CD8-positive, alpha-beta memory T cell (primary cell): Measurements from ENCODE around the gene VPS45. TPM values are rescaled to one million over a fixed set of nuclear protein-coding genes. Genes with fewer than 3 reads are reported as not detected.

ENCODE experiments used
- CTCF ChIA-PET: fragments of 350-600 bp; sonication (Branson Sonifier 250); formaldehyde crosslinking; loops from one replicate; lab custom pipeline; 2021; ENCODE audit warnings: antibody characterized with exemption; lab: Charles Lee
- POLR2A ChIA-PET: fragments of 350-600 bp; sonication (Branson Sonifier 250); formaldehyde crosslinking; loops from one replicate; lab custom pipeline; 2021; ENCODE audit warnings: antibody characterized with exemption; lab: Charles Lee
- DNase-seq, 5 donors: peaks; one replicate each; pipeline versions ENCODE4 v3.0.0 to v3.0.0-alpha.2; 2020 to 2022; ENCODE audit warnings: mixed read lengths in 1 of 5
- H3K27ac ChIP-seq: one replicate; pipeline ENCODE4 v1.7.0; 2013; ENCODE audit warnings: low read depth, mild to moderate bottlenecking, low read length, moderate library complexity
- H3K27me3 ChIP-seq: 2 replicates; pipeline ENCODE4 v1.7.0; 2013; ENCODE audit warnings: low read length, mild to moderate bottlenecking; ENCODE audit not compliant: insufficient read depth, poor library complexity, severe bottlenecking
- H3K36me3 ChIP-seq: 2 replicates; pipeline ENCODE4 v1.7.0; 2013; ENCODE audit warnings: mild to moderate bottlenecking, low read length, moderate library complexity; ENCODE audit not compliant: insufficient read depth
- H3K4me1 ChIP-seq: 2 replicates; pipeline ENCODE4 v1.7.0; 2013; ENCODE audit warnings: mild to moderate bottlenecking, low read length, moderate library complexity; ENCODE audit not compliant: insufficient read depth
- H3K4me3 ChIP-seq: 2 replicates; pipeline ENCODE4 v1.7.0; 2013; ENCODE audit warnings: mild to moderate bottlenecking, low read length
- H3K9me3 ChIP-seq: 2 replicates; pipeline ENCODE4 v1.7.0; 2013; ENCODE audit warnings: mild to moderate bottlenecking, low read length
- H3K27ac Mint-ChIP-seq, 8 donors: one replicate each; pipeline ENCODE4 v1.8.0; 2020 to 2021; ENCODE audit warnings: mixed read lengths in 8 of 8, mild to moderate bottlenecking in 6 of 8, inconsistent platforms in 3 of 8, moderate library complexity in 3 of 8
- H3K27me3 Mint-ChIP-seq, 2 donors: one replicate each; pipeline ENCODE4 v1.8.0; 2020 to 2021; ENCODE audit warnings: mixed read lengths in 2 of 2, mild to moderate bottlenecking in 1 of 2, moderate library complexity in 1 of 2
- H3K36me3 Mint-ChIP-seq, 3 donors: one replicate each; pipeline ENCODE4 v1.8.0; 2020 to 2021; ENCODE audit warnings: mixed read lengths in 3 of 3, inconsistent platforms in 1 of 3, mild to moderate bottlenecking in 1 of 3
- H3K4me1 Mint-ChIP-seq, 3 donors: one replicate each; pipeline ENCODE4 v1.8.0; 2020 to 2021; ENCODE audit warnings: mixed read lengths in 3 of 3, inconsistent platforms in 1 of 3, mild to moderate bottlenecking in 1 of 3
- H3K4me3 Mint-ChIP-seq, 7 donors: one replicate each; pipeline ENCODE4 v1.8.0; 2020 to 2021; ENCODE audit warnings: mixed read lengths in 7 of 7, mild to moderate bottlenecking in 6 of 7, moderate library complexity in 4 of 7, inconsistent platforms in 2 of 7
- H3K9me3 Mint-ChIP-seq, 5 donors: one replicate each; pipeline ENCODE4 v1.8.0; 2020 to 2022; ENCODE audit warnings: mixed read lengths in 5 of 5, mild to moderate bottlenecking in 3 of 5, moderate library complexity in 2 of 5, inconsistent platforms in 1 of 5
- polyA plus RNA-seq: library from polyadenylated mRNA; unstranded; fragments of 300-500 nt; fragmentation: Illumina TruSeq; gene quantifications from one replicate; pipeline ENCODE4 v1.2.3, GENCODE V29; 2021
- total RNA-seq, 2 experiments: library from RNA; stranded (reverse); gene quantifications; one replicate each; pipeline ENCODE4 v1.2.3, GENCODE V29; 2021

VPS45 gene
- total and polyA plus RNA-seq, 3 experiments from 2014 or later = 26.3 to 33.6 (median 27.5) TPM

GRCh38 chr1:150161747-150162581 lies 94.4 kb downstream of the VPS45 start:
- ChIA-PET POLR2A (interaction anchor here (0.5 to 1.3 kb wide), 6 partner anchors 9 to 166 kb away, joined by 3 to 6 read pairs (median 4); partner anchors contain the start of gene PLEKHO1), CTCF (interaction anchor here (1.1 to 14.9 kb wide), 10 partner anchors 10 to 200 kb away, joined by 3 to 150 read pairs (median 5); partner anchors contain the start of genes PLEKHO1 and VPS45)
- Histone ChIP-seq H3K4me1 (peaks cover 42% of the 10 kb centered on the region), H3K9me3 (no peaks in the 10 kb centered on the region), H3K4me3 (no peak overlapping the region), H3K27ac (peak overlapping the region; percentile 85), H3K27me3 (no peaks in the 10 kb centered on the region), H3K36me3 (peaks cover 9% of the 10 kb centered on the region)
- H3K36me3 Mint-ChIP-seq = peaks cover 6 to 32% (median 7%) of the 10 kb centered on the region in 3 donors
- peak overlapping the region in 5 of 8 donors; percentile 57 to 87 (median 64) for H3K27ac Mint-ChIP-seq
- no peak for DNase-seq
- H3K4me3 Mint-ChIP-seq = peak overlapping the region in 1 of 7 donors; percentile 0
- peaks cover 28 to 61% (median 45%) of the 10 kb centered on the region in 3 donors for H3K4me1 Mint-ChIP-seq
- peaks cover 0 to 1% of the 10 kb centered on the region in 2 donors for H3K27me3 Mint-ChIP-seq
- H3K9me3 Mint-ChIP-seq = no peaks in the 10 kb centered on the region

GRCh38 chr1:150162582-150162861 lies 94.9 kb downstream of the VPS45 start:
- Mint-ChIP-seq H3K9me3 (no peaks in the 10 kb centered on the region), H3K36me3 (peaks cover 6 to 26% (median 7%) of the 10 kb centered on the region in 3 donors), H3K4me3 (peak overlapping the region in 1 of 7 donors; percentile 0), H3K4me1 (peaks cover 27 to 60% (median 42%) of the 10 kb centered on the region in 3 donors), H3K27me3 (peaks cover 0 to 1% of the 10 kb centered on the region in 2 donors), H3K27ac (peak overlapping the region in 4 of 8 donors; percentile 4 to 64 (median 37))
- Histone ChIP-seq H3K4me3 (no peak overlapping the region), H3K27ac (peak overlapping the region; percentile 85), H3K27me3 (no peaks in the 10 kb centered on the region), H3K4me1 (peaks cover 42% of the 10 kb centered on the region), H3K9me3 (no peaks in the 10 kb centered on the region), H3K36me3 (peaks cover 6% of the 10 kb centered on the region)
- ChIA-PET CTCF (interaction anchor here (1.1 to 14.9 kb wide), 7 partner anchors 10 to 200 kb away, joined by 3 to 150 read pairs (median 7); partner anchors contain the start of gene VPS45), POLR2A (interaction anchor here (1.3 kb wide), 1 partner anchor 13 kb away, joined by 5 read pairs; the partner anchor contains the start of gene PLEKHO1)
- DNase-seq = no peak

- CTCF ChIA-PET = interaction anchor here (1.3 to 14.9 kb wide), 5 partner anchors 11 to 201 kb away, joined by 4 to 150 read pairs (median 7); no protein-coding TSS in a partner anchor
- peaks cover 24 to 55% (median 38%) of the 10 kb centered on the region in 3 donors for H3K4me1 Mint-ChIP-seq
- peaks cover 0 to 1% of the 10 kb centered on the region in 2 donors for H3K27me3 Mint-ChIP-seq
These were observed 95.5 kb downstream of the VPS45 start for GRCh38 chr1:150162862-150163706.

GRCh38 chr1:150164224-150164623 lies 96.6 kb downstream of the VPS45 start:
- Histone ChIP-seq H3K4me3 (no peak overlapping the region), H3K4me1 (peaks cover 42% of the 10 kb centered on the region), H3K27ac (no peak overlapping the region), H3K27me3 (no peaks in the 10 kb centered on the region), H3K36me3 (no peaks in the 10 kb centered on the region), H3K9me3 (no peaks in the 10 kb centered on the region)
- CTCF ChIA-PET = interaction anchor here (1.3 to 14.9 kb wide), 4 partner anchors 7 to 100 kb away, joined by 4 to 150 read pairs (median 12); no protein-coding TSS in a partner anchor
- peaks cover 22 to 47% (median 33%) of the 10 kb centered on the region in 3 donors for H3K4me1 Mint-ChIP-seq
- POLR2A ChIA-PET = interaction anchor here (1.4 kb wide), 1 partner anchor 9 kb away, joined by 3 read pairs; no protein-coding TSS in a partner anchor
- H3K27ac Mint-ChIP-seq = peak overlapping the region in 1 of 8 donors; percentile 53
- peaks cover 0 to 1% of the 10 kb centered on the region in 2 donors for H3K27me3 Mint-ChIP-seq
- no peaks in the 10 kb centered on the region for H3K9me3 Mint-ChIP-seq
- H3K36me3 Mint-ChIP-seq = peaks cover 0 to 10% (median 3%) of the 10 kb centered on the region in 3 donors
- H3K4me3 Mint-ChIP-seq = peak overlapping the region in 1 of 7 donors; percentile 29
- DNase-seq = no peak

More at GRCh38 chr1:150162862-150163706, 95.5 kb downstream of the VPS45 start:
- peak overlapping the region in 1 of 7 donors; percentile 58 for H3K4me3 Mint-ChIP-seq
- peaks cover 2 to 21% (median 5%) of the 10 kb centered on the region in 3 donors for H3K36me3 Mint-ChIP-seq
- Histone ChIP-seq H3K4me3 (no peak overlapping the region), H3K27me3 (no peaks in the 10 kb centered on the region), H3K27ac (peak overlapping the region; percentile 85), H3K4me1 (peaks cover 42% of the 10 kb centered on the region), H3K9me3 (no peaks in the 10 kb centered on the region), H3K36me3 (peaks cover 6% of the 10 kb centered on the region)
- H3K9me3 Mint-ChIP-seq = no peaks in the 10 kb centered on the region
- DNase-seq = no peak
- H3K27ac Mint-ChIP-seq = peak overlapping the region in 4 of 8 donors; percentile 4 to 78 (median 56)
- POLR2A ChIA-PET = no interaction called here

GRCh38 chr1:150164779-150165178 lies 97.2 kb downstream of the VPS45 start:
- Histone ChIP-seq H3K27ac (peak overlapping the region; percentile 3), H3K36me3 (no peaks in the 10 kb centered on the region), H3K27me3 (no peaks in the 10 kb centered on the region), H3K4me1 (peaks cover 39% of the 10 kb centered on the region), H3K4me3 (no peak overlapping the region), H3K9me3 (no peaks in the 10 kb centered on the region)
- peaks cover 0 to 5% (median 0%) of the 10 kb centered on the region in 3 donors for H3K36me3 Mint-ChIP-seq
- H3K9me3 Mint-ChIP-seq = no peaks in the 10 kb centered on the region
- H3K27ac Mint-ChIP-seq = no peak overlapping the region
- ChIA-PET POLR2A (interaction anchor here (1.4 kb wide), 1 partner anchor 9 kb away, joined by 3 read pairs; no protein-coding TSS in a partner anchor), CTCF (interaction anchor here (1.0 to 14.9 kb wide), 8 partner anchors 8 to 236 kb away, joined by 3 to 150 read pairs (median 8); partner anchors contain the start of gene VPS45)
- no peak for DNase-seq
- H3K27me3 Mint-ChIP-seq = peaks cover 0 to 1% of the 10 kb centered on the region in 2 donors
- peaks cover 20 to 41% (median 28%) of the 10 kb centered on the region in 3 donors for H3K4me1 Mint-ChIP-seq
- H3K4me3 Mint-ChIP-seq = no peak overlapping the region

GRCh38 chr1:150165622-150166612 lies 98.3 kb downstream of the VPS45 start:
- Mint-ChIP-seq H3K27ac (peak overlapping the region in 2 of 8 donors; percentile 76 to 84), H3K36me3 (no peaks in the 10 kb centered on the region), H3K4me1 (peaks cover 12 to 30% (median 16%) of the 10 kb centered on the region in 3 donors), H3K9me3 (no peaks in the 10 kb centered on the region), H3K4me3 (no peak overlapping the region), H3K27me3 (peaks cover 0 to 1% of the 10 kb centered on the region in 2 donors)
- Histone ChIP-seq H3K4me1 (peaks cover 30% of the 10 kb centered on the region), H3K4me3 (no peak overlapping the region), H3K9me3 (no peaks in the 10 kb centered on the region), H3K27me3 (no peaks in the 10 kb centered on the region), H3K36me3 (no peaks in the 10 kb centered on the region), H3K27ac (peak overlapping the region; percentile 3)
- ChIA-PET CTCF (interaction anchor here (0.9 to 14.9 kb wide), 11 partner anchors 9 to 237 kb away, joined by 3 to 150 read pairs (median 4); partner anchors contain the start of gene VPS45), POLR2A (interaction anchor here (1.0 to 1.4 kb wide), 2 partner anchors 9 to 10 kb away, joined by 3 read pairs; no protein-coding TSS in a partner anchor)
- DNase-seq = peak in 4 of 5 donors; percentile 16 to 67 (median 36)
